Upper lobe of left lung (tissue), 6 donors: ENCODE results near the gene ANGEL2. TPM values are rescaled to one million over a fixed set of nuclear protein-coding genes. Genes with fewer than 3 reads are reported as not detected.

Experiments
- ATAC-seq, 2 donors: fragments of 200-7000 bp; cut with Tn5 transposase; one replicate each; pipeline ENCODE4 v1.9.1; 2022; ENCODE audit warnings: mild to moderate bottlenecking in 2 of 2, moderate library complexity in 2 of 2; ENCODE audit not compliant: low FRiP score in 2 of 2
- DNase-seq, 2 donors: peaks; one replicate each; pipeline ENCODE4 v3.0.0-alpha.2; 2019 to 2020
- H3K27ac ChIP-seq, 4 donors: fragments of 200-600 bp; sonication (generic); one replicate each; pipeline ENCODE4 v1.5.1; 2016 to 2019
- H3K27me3 ChIP-seq, 4 donors: fragments of 200-600 bp; sonication (generic); one replicate each; pipeline ENCODE4 v1.5.1; 2017 to 2019
- H3K36me3 ChIP-seq, 4 donors: fragments of 200-600 bp; sonication (generic); one replicate each; pipeline ENCODE4 v1.5.1; 2016 to 2019
- H3K4me1 ChIP-seq, 4 donors: fragments of 200-600 bp; sonication (generic); one replicate each; pipeline ENCODE4 v1.5.1; 2018 to 2019
- H3K4me3 ChIP-seq, 4 donors: fragments of 200-600 bp; sonication (generic); one replicate each; pipeline ENCODE4 v1.5.1; 2017 to 2019; ENCODE audit warnings: mild to moderate bottlenecking in 2 of 4, moderate library complexity in 1 of 4
- H3K9me3 ChIP-seq, 4 donors: fragments of 200-600 bp; sonication (generic); one replicate each; pipeline ENCODE4 v1.5.1; 2018 to 2019
- CTCF ChIP-seq, 6 experiments: fragments of 450-650 bp in 4 of 6; fragments of 200-600 bp in 2 of 6; sonication (generic) in 2 of 6; IDR thresholded peaks; one replicate each; pipeline ENCODE4 v1.5.1; 2016 to 2019; ENCODE audit warnings: antibody characterized with exemption in 6 of 6
- EP300 ChIP-seq, 4 donors: sonication (generic); formaldehyde crosslinking; IDR thresholded peaks; one replicate each; pipeline ENCODE4 v1.5.1; 2017; ENCODE audit warnings: antibody characterized with exemption in 4 of 4, control low read depth in 2 of 4
- POLR2A ChIP-seq, 4 donors: fragments of 450-650 bp; IDR thresholded peaks; one replicate each; pipeline ENCODE4 v1.5.1; 2016 to 2017; ENCODE audit warnings: antibody characterized with exemption in 4 of 4, mild to moderate bottlenecking in 2 of 4
- POLR2AphosphoS5 ChIP-seq, 2 donors: sonication (generic); formaldehyde crosslinking; IDR thresholded peaks; one replicate each; pipeline ENCODE4 v1.5.1; 2017; ENCODE audit warnings: antibody characterized with exemption in 2 of 2
- WGBS, 2 donors: methylation state at CpG; one replicate each; pipeline ENCODE4 v1.1.5; 2017 to 2018; 5-methylcytosine and 5-hydroxymethylcytosine counted together
- total RNA-seq, 6 donors: library from RNA; depleted of rRNA in 4 of 6; stranded (reverse); fragments of >200 nt in 4 of 6; gene quantifications; one replicate each; pipeline versions ENCODE4 v1.1.0 to v1.2.1, GENCODE V29; 2016 to 2021
- donor health status: DM: no; HTN: no; CAD: no; lungs with moderate emphysema.
- donor health status: DM: no; HTN: yes; CAD: no; lungs with severe emphysema.

The ANGEL2 gene
- total RNA-seq, 6 donors from 2014 or later: 29.4 to 68.7 (median 35.6) TPM

- H3K4me3 ChIP-seq: peak within 1 kb of the TSS; percentile 39 to 61 (median 55)
- H3K27ac ChIP-seq: peak within 1 kb of the TSS in 1 of 4 donors; percentile 23
- 2% methylated on average over 22 to 41 of the region's 61 CpGs for WGBS, 2 donors
- ATAC-seq (peak; percentile 91 to 98), DNase-seq (peak; percentile 83 to 87)
- no peaks in the 10 kb centered on the region for H3K9me3 ChIP-seq
- H3K27me3 ChIP-seq: peaks cover 0 to 7% (median 3%) of the 10 kb centered on the region in 4 donors
- H3K4me1 ChIP-seq: peaks cover 12 to 22% (median 17%) of the 10 kb centered on the region in 4 donors
- H3K36me3 ChIP-seq: no peaks in the 10 kb centered on the region
- TF ChIP-seq EP300 (IDR thresholded peaks at IDR 0.05): no peak
- peak in 1 of 2 donors; percentile 6 for TF ChIP-seq POLR2AphosphoS5 (IDR thresholded peaks at IDR 0.05)
- no peak for TF ChIP-seq CTCF (IDR thresholded peaks at IDR 0.05)
- no peak for TF ChIP-seq POLR2A (IDR thresholded peaks at IDR 0.05)
Observed at GRCh38 chr1:212950243-212951125, 65.2 kb downstream of the ANGEL2 start, which contains the start of gene VASH2. Gene VASH2 (plus strand): TSS chr1:212950541. CDS start chr1:212951543, 1,002 bp downstream.

- peaks cover 0 to 7% (median 3%) of the 10 kb centered on the region in 4 donors for H3K27me3 ChIP-seq
- ATAC-seq (no peak), DNase-seq (no peak)
- peaks cover 12 to 22% (median 17%) of the 10 kb centered on the region in 4 donors for H3K4me1 ChIP-seq
- H3K27ac ChIP-seq: no peak overlapping the region
- TF ChIP-seq CTCF (IDR thresholded peaks at IDR 0.05): no peak
- no peak for TF ChIP-seq POLR2AphosphoS5 (IDR thresholded peaks at IDR 0.05)
- TF ChIP-seq EP300 (IDR thresholded peaks at IDR 0.05): no peak
- TF ChIP-seq POLR2A (IDR thresholded peaks at IDR 0.05): no peak
- H3K9me3 ChIP-seq: no peaks in the 10 kb centered on the region
- no peaks in the 10 kb centered on the region for H3K36me3 ChIP-seq
- 47 to 51% methylated on average over 2 of the region's 2 CpGs for WGBS, 2 donors
- peak overlapping the region in 3 of 4 donors; percentile 52 to 61 (median 58) for H3K4me3 ChIP-seq
Observed at GRCh38 chr1:212949771-212950170, 65.9 kb downstream of the ANGEL2 start.

GRCh38 chr1:212946872-212947271, 68.8 kb downstream of the ANGEL2 start:
- ATAC-seq (no peak), DNase-seq (no peak)
- TF ChIP-seq EP300 (IDR thresholded peaks at IDR 0.05): no peak
- no peak for TF ChIP-seq POLR2A (IDR thresholded peaks at IDR 0.05)
- TF ChIP-seq POLR2AphosphoS5 (IDR thresholded peaks at IDR 0.05): no peak
- TF ChIP-seq CTCF (IDR thresholded peaks at IDR 0.05): no peak
- Histone ChIP-seq H3K36me3 (no peaks in the 10 kb centered on the region), H3K27me3 (peaks cover 0 to 7% (median 3%) of the 10 kb centered on the region in 4 donors), H3K9me3 (no peaks in the 10 kb centered on the region), H3K4me3 (no peak overlapping the region), H3K4me1 (peaks cover 12 to 22% (median 17%) of the 10 kb centered on the region in 4 donors), H3K27ac (no peak overlapping the region)

GRCh38 chr1:212945463-212946160, 70.1 kb downstream of the ANGEL2 start:
- 87 to 92% methylated on average over 4 of the region's 4 CpGs for WGBS, 2 donors
- H3K9me3 ChIP-seq: peaks cover 0 to under 1% (median under 1%) of the 10 kb centered on the region in 4 donors
- no peaks in the 10 kb centered on the region for H3K36me3 ChIP-seq
- H3K4me3 ChIP-seq: no peak overlapping the region
- peaks cover 0 to 2% (median under 1%) of the 10 kb centered on the region in 4 donors for H3K27me3 ChIP-seq
- no peak for ATAC-seq
- no peak overlapping the region for H3K27ac ChIP-seq
- TF ChIP-seq POLR2A (IDR thresholded peaks at IDR 0.05): no peak
- no peak for TF ChIP-seq EP300 (IDR thresholded peaks at IDR 0.05)
- TF ChIP-seq POLR2AphosphoS5 (IDR thresholded peaks at IDR 0.05): no peak
- TF ChIP-seq CTCF (IDR thresholded peaks at IDR 0.05): no peak
- H3K4me1 ChIP-seq: peaks cover 4 to 10% (median 7%) of the 10 kb centered on the region in 4 donors
- no peak for DNase-seq
